ENCODE measurements around the gene FRAS1.

- no peak for TF ChIP-seq POLR2AphosphoS5 (IDR thresholded peaks at IDR 0.05)
- TF ChIP-seq CTCF (IDR thresholded peaks at IDR 0.05) = no peak
Measured at GRCh38 chr4:78207951-78208350, 150.8 kb downstream of the FRAS1 start.
